ENCODE data around the gene PRKG1. TPM values are rescaled to one million over a fixed set of nuclear protein-coding genes. Genes with fewer than 3 reads are reported as not detected.

The PRKG1 gene
- total and polyA plus RNA-seq, 4 donors: 26.2 to 199 (median 94.1) TPM

DNA sequence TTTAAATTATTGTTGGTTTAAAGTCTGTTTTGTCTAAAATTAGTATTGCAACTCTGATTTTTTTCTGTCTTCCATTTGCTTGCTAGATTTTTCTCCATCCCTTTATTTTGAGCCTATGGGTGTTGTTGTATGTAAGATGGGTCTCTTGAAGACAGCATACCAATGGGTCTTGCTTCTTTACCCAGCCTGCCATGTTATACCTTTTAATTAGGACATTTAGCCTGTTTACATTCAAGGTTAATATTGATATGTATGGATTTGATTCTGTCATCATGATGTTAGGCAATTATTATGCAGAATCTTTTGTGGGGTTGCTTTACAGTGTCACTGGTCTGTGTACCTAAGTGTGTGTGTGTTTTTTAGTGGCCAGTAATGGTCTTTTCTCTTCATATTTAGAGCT is 906.5 kb downstream of the PRKG1 start:
- Histone ChIP-seq H3K36me3 (ENCODE audit: control insufficient read depth in 1 of 2, insufficient read depth in 2 of 2, low read length in 1 of 2) (no peaks in the 10 kb centered on the region), H3K9me3 (ENCODE audit: control insufficient read depth, low read length) (no peaks in the 10 kb centered on the region), H3K27me3 (ENCODE audit: control insufficient read depth in 1 of 2, insufficient read depth in 2 of 2, low read length in 1 of 2) (no peaks in the 10 kb centered on the region), H3K27ac (ENCODE audit: low read depth in 1 of 2, low read length in 2 of 2) (no peak overlapping the region), H3K4me1 (ENCODE audit: control insufficient read depth in 1 of 2, insufficient read depth in 2 of 2, low read length in 2 of 2) (peaks cover 0 to 2% of the 10 kb centered on the region in 2 donors), H3K4me3 (ENCODE audit: low read length in 2 of 2) (no peak overlapping the region)
- intact Hi-C loops (cut with DNase I): no loop called here
- DNase-seq (no peak), ATAC-seq (ENCODE audit: low FRiP score) (no peak)

DNA sequence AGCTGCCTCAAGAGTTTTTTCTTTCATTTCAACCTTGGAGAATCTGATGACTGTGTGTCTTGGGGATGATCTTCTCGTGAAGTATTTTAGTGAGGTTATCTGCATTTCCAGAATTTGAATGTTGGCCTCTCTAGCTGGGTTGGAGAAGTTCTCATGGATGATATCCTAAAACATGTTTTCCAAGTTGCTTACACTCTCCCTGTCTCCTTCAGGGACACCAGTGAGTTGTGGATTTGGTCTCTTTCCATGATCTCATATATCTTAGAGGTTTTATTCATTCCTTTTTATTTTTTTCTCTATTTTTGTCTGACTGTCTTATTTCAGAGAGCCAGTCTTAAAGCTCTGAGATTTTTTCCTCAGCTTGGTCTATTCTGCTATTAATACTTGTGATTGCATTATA is 907.4 kb downstream of the PRKG1 start:
- H3K4me3 ChIP-seq (ENCODE audit: low read length in 2 of 2): no peak overlapping the region
- peaks cover 3 to 5% of the 10 kb centered on the region in 2 donors for H3K4me1 ChIP-seq (ENCODE audit: control insufficient read depth in 1 of 2, insufficient read depth in 2 of 2, low read length in 2 of 2)
- no peak for ATAC-seq (ENCODE audit: low FRiP score)
- no peaks in the 10 kb centered on the region for H3K27me3 ChIP-seq (ENCODE audit: control insufficient read depth in 1 of 2, insufficient read depth in 2 of 2, low read length in 1 of 2)
- H3K36me3 ChIP-seq (ENCODE audit: control insufficient read depth in 1 of 2, insufficient read depth in 2 of 2, low read length in 1 of 2): no peaks in the 10 kb centered on the region
- H3K9me3 ChIP-seq (ENCODE audit: control insufficient read depth, low read length): no peaks in the 10 kb centered on the region
- H3K27ac ChIP-seq (ENCODE audit: low read depth in 1 of 2, low read length in 2 of 2): no peak overlapping the region
- intact Hi-C loops (cut with DNase I): no loop called here
- WGBS, 2 donors: 91 to 100% methylated on average over 1 of the region's 1 CpG
- DNase-seq: no peak

DNA sequence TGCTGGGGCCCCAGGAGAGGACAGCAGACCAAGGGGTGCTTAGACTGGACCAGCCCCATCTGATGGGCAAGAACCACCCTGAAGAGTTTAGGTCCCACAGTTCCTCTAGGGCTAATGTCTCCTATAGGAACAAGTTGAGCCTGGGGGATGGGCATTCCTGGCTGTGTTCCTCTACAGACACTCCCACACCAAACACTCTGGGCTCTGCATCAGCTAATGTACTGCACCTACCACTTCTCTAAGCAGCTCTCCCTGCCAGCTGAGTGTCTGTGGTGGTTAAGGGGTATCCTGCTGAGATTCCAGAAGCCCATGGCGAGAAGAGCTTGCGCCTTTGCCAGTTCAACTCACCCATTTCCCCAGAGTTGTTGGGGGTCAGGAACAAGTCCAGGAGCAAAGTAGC is 909.2 kb downstream of the PRKG1 start:
- H3K27ac ChIP-seq (ENCODE audit: low read depth in 1 of 2, low read length in 2 of 2): no peak overlapping the region
- no peaks in the 10 kb centered on the region for H3K9me3 ChIP-seq (ENCODE audit: control insufficient read depth, low read length)
- 95% methylated on average over 2 of the region's 2 CpGs for WGBS, 2 donors
- DNase-seq (no peak), ATAC-seq (ENCODE audit: low FRiP score) (no peak)
- H3K4me1 ChIP-seq (ENCODE audit: control insufficient read depth in 1 of 2, insufficient read depth in 2 of 2, low read length in 2 of 2): peaks cover 3 to 5% of the 10 kb centered on the region in 2 donors
- H3K4me3 ChIP-seq (ENCODE audit: low read length in 2 of 2): no peak overlapping the region
- intact Hi-C loops (cut with DNase I): no loop called here
- H3K36me3 ChIP-seq (ENCODE audit: control insufficient read depth in 1 of 2, insufficient read depth in 2 of 2, low read length in 1 of 2): no peaks in the 10 kb centered on the region
- H3K27me3 ChIP-seq (ENCODE audit: control insufficient read depth in 1 of 2, insufficient read depth in 2 of 2, low read length in 1 of 2): no peaks in the 10 kb centered on the region

DNA sequence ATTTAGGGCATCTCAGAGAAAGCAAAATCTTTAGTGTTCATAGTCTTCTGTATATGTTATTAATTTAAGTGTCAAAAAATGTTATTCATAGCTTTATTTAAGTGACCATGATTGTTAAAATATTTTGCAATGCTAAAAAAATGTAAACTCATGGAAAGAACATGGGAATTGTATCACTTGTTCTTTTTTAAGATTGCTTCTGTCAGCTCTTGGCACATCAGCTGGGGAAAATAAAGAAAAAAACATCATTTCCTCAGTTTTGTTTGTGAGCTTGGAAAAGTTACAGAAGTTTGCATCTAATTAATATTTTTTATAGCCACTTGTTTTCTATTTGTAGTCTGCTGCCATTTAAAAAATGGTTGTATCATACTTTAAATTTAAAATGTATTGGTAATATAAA is 911.0 kb downstream of the PRKG1 start:
- no peak overlapping the region for H3K4me3 ChIP-seq (ENCODE audit: low read length in 2 of 2)
- intact Hi-C loops (cut with DNase I): no loop called here
- no peaks in the 10 kb centered on the region for H3K27me3 ChIP-seq (ENCODE audit: control insufficient read depth in 1 of 2, insufficient read depth in 2 of 2, low read length in 1 of 2)
- H3K9me3 ChIP-seq (ENCODE audit: control insufficient read depth, low read length): no peaks in the 10 kb centered on the region
- DNase-seq (no peak), ATAC-seq (ENCODE audit: low FRiP score) (no peak)
- H3K36me3 ChIP-seq (ENCODE audit: control insufficient read depth in 1 of 2, insufficient read depth in 2 of 2, low read length in 1 of 2): no peaks in the 10 kb centered on the region
- H3K27ac ChIP-seq (ENCODE audit: low read depth in 1 of 2, low read length in 2 of 2): no peak overlapping the region
- H3K4me1 ChIP-seq (ENCODE audit: control insufficient read depth in 1 of 2, insufficient read depth in 2 of 2, low read length in 2 of 2): peaks cover 3 to 5% of the 10 kb centered on the region in 2 donors

DNA sequence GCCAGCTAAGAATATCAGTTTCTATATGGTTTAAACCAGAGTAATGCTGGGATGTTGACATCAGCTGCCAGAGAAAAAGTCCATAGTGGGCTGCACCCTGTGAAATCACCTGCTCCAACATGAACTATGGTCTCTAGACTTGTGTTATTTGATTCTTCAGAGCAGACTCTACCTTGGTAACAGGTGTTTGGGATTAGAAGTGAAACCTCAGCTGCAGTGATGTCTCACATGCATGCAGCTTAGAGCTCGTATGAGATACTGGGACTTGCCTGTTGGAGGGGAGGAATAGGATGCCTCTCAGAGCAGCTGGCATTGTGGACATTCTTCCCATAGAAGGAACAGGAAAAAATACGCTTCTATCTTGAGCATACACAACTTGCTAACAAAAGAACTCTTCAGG is 912.2 kb downstream of the PRKG1 start:
- H3K4me3 ChIP-seq (ENCODE audit: low read length in 2 of 2): no peak overlapping the region
- intact Hi-C loops (cut with DNase I): no loop called here
- no peak for DNase-seq
- peak overlapping the region; percentile 28 to 33 for H3K27ac ChIP-seq (ENCODE audit: low read depth in 1 of 2, low read length in 2 of 2)
- WGBS, 2 donors: 20 to 28% methylated on average over 2 of the region's 2 CpGs
- H3K27me3 ChIP-seq (ENCODE audit: control insufficient read depth in 1 of 2, insufficient read depth in 2 of 2, low read length in 1 of 2): no peaks in the 10 kb centered on the region
- H3K9me3 ChIP-seq (ENCODE audit: control insufficient read depth, low read length): no peaks in the 10 kb centered on the region
- H3K36me3 ChIP-seq (ENCODE audit: control insufficient read depth in 1 of 2, insufficient read depth in 2 of 2, low read length in 1 of 2): no peaks in the 10 kb centered on the region
- H3K4me1 ChIP-seq (ENCODE audit: control insufficient read depth in 1 of 2, insufficient read depth in 2 of 2, low read length in 2 of 2): peaks cover 3 to 5% of the 10 kb centered on the region in 2 donors
- no peak for ATAC-seq (ENCODE audit: low FRiP score)

DNA sequence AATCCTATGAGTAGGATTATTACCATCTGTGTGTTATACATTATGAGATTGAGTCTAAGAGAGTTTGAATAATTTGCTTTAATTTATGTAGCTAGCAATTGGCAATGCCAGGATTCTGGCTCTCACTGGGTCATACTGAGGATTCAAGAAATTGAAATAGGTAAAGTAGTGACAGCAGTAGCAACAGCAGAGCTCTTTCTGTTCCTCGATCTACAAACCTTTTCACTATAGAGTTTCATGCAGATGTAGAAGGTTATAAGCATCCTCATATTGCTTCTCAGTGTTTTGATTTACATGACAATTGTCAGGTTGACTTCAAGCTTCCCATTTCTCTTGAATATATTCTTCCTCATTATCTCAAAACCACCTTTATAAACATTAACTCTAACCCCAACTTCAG is 919.2 kb downstream of the PRKG1 start:
- intact Hi-C loops (cut with DNase I): no loop called here
- WGBS, 2 donors: 81 to 92% methylated on average over 1 of the region's 1 CpG
- Histone ChIP-seq H3K27ac (ENCODE audit: low read depth in 1 of 2, low read length in 2 of 2) (no peak overlapping the region), H3K9me3 (ENCODE audit: control insufficient read depth, low read length) (no peaks in the 10 kb centered on the region), H3K4me1 (ENCODE audit: control insufficient read depth in 1 of 2, insufficient read depth in 2 of 2, low read length in 2 of 2) (no peaks in the 10 kb centered on the region), H3K27me3 (ENCODE audit: control insufficient read depth in 1 of 2, insufficient read depth in 2 of 2, low read length in 1 of 2) (no peaks in the 10 kb centered on the region), H3K4me3 (ENCODE audit: low read length in 2 of 2) (no peak overlapping the region), H3K36me3 (ENCODE audit: control insufficient read depth in 1 of 2, insufficient read depth in 2 of 2, low read length in 1 of 2) (no peaks in the 10 kb centered on the region)
- no peak for DNase-seq
- no peak for ATAC-seq (ENCODE audit: low FRiP score)

DNA sequence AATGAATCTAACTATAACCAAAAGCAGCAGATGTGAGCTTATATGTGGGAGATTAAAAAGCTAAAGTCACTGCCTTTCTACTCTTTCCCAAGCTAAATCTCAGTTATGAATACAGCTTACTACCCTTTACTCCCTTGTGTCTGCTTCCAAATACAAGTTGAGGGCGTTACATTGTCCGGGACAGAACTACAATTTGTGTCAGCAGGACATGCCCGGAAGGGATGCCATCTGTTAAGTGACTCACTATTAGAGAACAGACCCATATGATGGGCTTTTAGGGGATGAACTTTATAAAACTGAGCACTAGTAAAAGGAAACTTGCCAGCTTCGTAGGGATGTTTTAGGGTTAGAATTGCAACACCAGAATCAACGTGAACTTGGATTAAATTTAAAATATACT is 924.8 kb downstream of the PRKG1 start:
- peak overlapping the region; percentile 43 to 63 for H3K27ac ChIP-seq (ENCODE audit: low read depth in 1 of 2, low read length in 2 of 2)
- DNase-seq: no peak

DNA sequence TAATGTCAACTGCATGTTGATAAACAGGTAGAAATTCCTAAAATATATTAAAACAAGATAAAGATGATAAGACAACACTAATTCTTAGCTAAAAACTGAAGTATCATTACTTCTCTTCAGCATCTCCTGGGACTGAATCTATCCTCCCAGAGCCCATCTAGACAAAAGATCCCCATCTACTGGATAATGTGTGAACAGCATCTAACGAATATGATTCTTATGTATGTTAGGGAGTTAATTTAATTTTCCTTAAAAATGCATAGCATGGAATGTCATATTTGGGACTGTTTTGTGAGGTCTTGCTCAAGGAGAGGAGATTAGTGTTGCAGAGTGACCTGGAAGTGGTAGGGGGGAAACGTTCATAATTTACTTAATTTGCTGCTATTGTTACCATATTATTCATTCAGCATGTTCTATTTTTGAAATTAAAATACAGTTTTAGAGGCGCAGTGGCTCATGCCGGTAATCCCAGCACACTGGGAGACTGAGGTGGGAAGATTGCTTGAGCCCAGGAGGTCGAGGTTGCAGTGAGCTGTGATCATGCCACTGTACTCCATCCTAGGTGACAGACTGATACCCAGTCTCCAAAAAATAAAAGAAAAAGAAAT is 930.2 kb downstream of the PRKG1 start:
- H3K27ac ChIP-seq (ENCODE audit: low read depth in 1 of 2, low read length in 2 of 2): no peak overlapping the region
- intact Hi-C loops (cut with DNase I): loop anchor here in 1 of 2 donors (10.0 kb wide), 2 partner anchors 130 to 210 kb away; no protein-coding TSS in a partner anchor
- ATAC-seq (ENCODE audit: low FRiP score): no peak

More for the DNA sequence above, 924.8 kb downstream of the PRKG1 start:
- intact Hi-C loops (cut with DNase I): no loop called here
- Histone ChIP-seq H3K4me1 (ENCODE audit: control insufficient read depth in 1 of 2, insufficient read depth in 2 of 2, low read length in 2 of 2) (peaks cover 1 to 4% of the 10 kb centered on the region in 2 donors), H3K27me3 (ENCODE audit: control insufficient read depth in 1 of 2, insufficient read depth in 2 of 2, low read length in 1 of 2) (no peaks in the 10 kb centered on the region), H3K4me3 (ENCODE audit: low read length in 2 of 2) (peak overlapping the region in 1 of 2 donors; percentile 33), H3K9me3 (ENCODE audit: control insufficient read depth, low read length) (no peaks in the 10 kb centered on the region), H3K36me3 (ENCODE audit: control insufficient read depth in 1 of 2, insufficient read depth in 2 of 2, low read length in 1 of 2) (no peaks in the 10 kb centered on the region)
- no peak for ATAC-seq (ENCODE audit: low FRiP score)
- WGBS, 2 donors: 15 to 18% methylated on average over 5 of the region's 5 CpGs

DNA sequence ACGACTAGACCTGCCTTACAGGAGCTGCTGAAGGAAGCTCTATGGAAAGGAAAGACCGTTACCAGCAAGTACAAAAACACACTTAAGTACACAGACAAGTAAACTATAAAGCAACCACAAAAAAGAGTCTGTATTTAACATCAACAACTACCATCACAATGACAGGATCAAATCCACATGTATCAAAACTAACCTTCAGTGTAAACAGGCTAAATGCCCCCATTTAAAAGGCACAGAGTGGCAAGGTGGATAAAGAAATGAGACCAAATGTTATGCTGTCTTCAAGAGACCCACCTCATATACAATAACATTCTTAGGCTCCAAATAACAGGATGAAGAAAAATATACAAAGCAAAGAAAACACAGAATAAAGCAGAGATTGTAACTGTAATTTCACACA is 932.8 kb downstream of the PRKG1 start:
- Histone ChIP-seq H3K9me3 (ENCODE audit: control insufficient read depth, low read length) (no peaks in the 10 kb centered on the region), H3K4me1 (ENCODE audit: control insufficient read depth in 1 of 2, insufficient read depth in 2 of 2, low read length in 2 of 2) (peaks cover 4 to 6% of the 10 kb centered on the region in 2 donors), H3K36me3 (ENCODE audit: control insufficient read depth in 1 of 2, insufficient read depth in 2 of 2, low read length in 1 of 2) (no peaks in the 10 kb centered on the region), H3K27me3 (ENCODE audit: control insufficient read depth in 1 of 2, insufficient read depth in 2 of 2, low read length in 1 of 2) (no peaks in the 10 kb centered on the region), H3K27ac (ENCODE audit: low read depth in 1 of 2, low read length in 2 of 2) (no peak overlapping the region), H3K4me3 (ENCODE audit: low read length in 2 of 2) (no peak overlapping the region)
- intact Hi-C loops (cut with DNase I): loop anchor here in 1 of 2 donors (10.0 kb wide), 2 partner anchors 132 to 208 kb away; no protein-coding TSS in a partner anchor
- DNase-seq: no peak
- no peak for ATAC-seq (ENCODE audit: low FRiP score)
- 98 to 100% methylated on average over 2 of the region's 2 CpGs for WGBS, 2 donors

More for the DNA sequence above, 930.2 kb downstream of the PRKG1 start:
- H3K4me3 ChIP-seq (ENCODE audit: low read length in 2 of 2): no peak overlapping the region
- H3K9me3 ChIP-seq (ENCODE audit: control insufficient read depth, low read length): no peaks in the 10 kb centered on the region
- DNase-seq: no peak
- WGBS, 2 donors: 40 to 44% methylated on average over 5 of the region's 5 CpGs
- no peaks in the 10 kb centered on the region for H3K36me3 ChIP-seq (ENCODE audit: control insufficient read depth in 1 of 2, insufficient read depth in 2 of 2, low read length in 1 of 2)
- no peaks in the 10 kb centered on the region for H3K27me3 ChIP-seq (ENCODE audit: control insufficient read depth in 1 of 2, insufficient read depth in 2 of 2, low read length in 1 of 2)
- peaks cover 0 to 1% of the 10 kb centered on the region in 2 donors for H3K4me1 ChIP-seq (ENCODE audit: control insufficient read depth in 1 of 2, insufficient read depth in 2 of 2, low read length in 2 of 2)
